GM10266 (cell line): ENCODE data around the gene CRTC1.

ENCODE experiments used
- DNase-seq: peaks from one replicate; pipeline ENCODE4 v3.0.0; 2012; ENCODE audit errors: extremely low spot score
- TF ChIP-seq, protein P1 (sequence below): IDR thresholded peaks from 2 replicates; pipeline ENCODE4 v1.5.1; 2012; ENCODE audit warnings: mild to moderate bottlenecking, low read depth; ENCODE audit not compliant: control insufficient read depth, insufficient read depth; ENCODE audit errors: missing control alignments

Gene CRTC1

GRCh38 chr19:18738961-18739690, 55.6 kb downstream of the CRTC1 start:
- TF ChIP-seq, protein P1, sequence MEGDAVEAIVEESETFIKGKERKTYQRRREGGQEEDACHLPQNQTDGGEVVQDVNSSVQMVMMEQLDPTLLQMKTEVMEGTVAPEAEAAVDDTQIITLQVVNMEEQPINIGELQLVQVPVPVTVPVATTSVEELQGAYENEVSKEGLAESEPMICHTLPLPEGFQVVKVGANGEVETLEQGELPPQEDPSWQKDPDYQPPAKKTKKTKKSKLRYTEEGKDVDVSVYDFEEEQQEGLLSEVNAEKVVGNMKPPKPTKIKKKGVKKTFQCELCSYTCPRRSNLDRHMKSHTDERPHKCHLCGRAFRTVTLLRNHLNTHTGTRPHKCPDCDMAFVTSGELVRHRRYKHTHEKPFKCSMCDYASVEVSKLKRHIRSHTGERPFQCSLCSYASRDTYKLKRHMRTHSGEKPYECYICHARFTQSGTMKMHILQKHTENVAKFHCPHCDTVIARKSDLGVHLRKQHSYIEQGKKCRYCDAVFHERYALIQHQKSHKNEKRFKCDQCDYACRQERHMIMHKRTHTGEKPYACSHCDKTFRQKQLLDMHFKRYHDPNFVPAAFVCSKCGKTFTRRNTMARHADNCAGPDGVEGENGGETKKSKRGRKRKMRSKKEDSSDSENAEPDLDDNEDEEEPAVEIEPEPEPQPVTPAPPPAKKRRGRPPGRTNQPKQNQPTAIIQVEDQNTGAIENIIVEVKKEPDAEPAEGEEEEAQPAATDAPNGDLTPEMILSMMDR: no peak
- DNase-seq: no peak

DNA sequence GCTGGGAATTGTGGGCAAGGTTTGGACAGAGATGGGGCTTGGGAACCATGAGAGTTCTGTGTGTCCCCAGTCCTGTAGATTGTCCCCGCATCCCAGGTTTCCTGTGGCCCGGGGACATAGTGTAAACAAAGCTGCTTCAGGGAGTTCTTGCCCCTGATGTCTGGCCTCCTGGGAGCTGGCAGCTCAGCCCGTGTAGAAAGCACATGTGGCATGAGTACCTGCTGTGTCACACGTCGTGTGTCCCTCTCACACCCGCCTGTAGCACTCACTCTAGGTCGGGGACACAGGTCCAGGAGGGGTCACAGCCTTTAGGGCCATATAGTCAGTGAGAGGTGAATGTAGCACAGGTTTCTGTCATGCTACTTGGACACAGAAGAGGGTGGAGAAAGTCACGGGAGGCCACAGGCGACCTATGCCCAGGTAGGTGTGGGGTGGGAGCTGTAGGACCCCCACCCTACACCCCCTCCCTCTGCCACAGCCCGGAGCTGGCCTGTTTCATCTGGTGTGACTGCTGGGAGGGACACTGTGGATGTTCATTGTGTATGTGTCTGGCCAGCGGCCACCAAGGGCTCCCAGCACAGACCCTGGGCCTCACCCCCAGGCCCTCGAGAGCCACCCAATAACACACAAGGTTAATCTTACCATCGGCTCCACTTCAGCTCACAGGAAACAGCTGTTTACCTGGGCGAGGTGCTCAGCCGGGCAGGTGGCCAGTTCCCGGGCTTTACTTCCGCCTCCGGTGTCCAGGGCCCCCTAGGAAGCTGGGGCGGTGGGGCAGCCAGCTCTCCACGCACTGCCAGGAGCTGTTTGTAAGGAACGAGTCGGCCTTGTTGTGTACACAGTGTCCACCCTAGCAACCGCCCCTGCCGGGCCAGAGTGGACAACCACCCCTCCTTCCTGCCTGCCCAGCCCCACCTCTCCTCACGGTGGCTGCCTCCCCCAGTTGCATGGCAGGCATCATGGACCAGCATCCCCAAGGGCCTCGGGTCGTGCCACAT, 57.9 kb downstream of the CRTC1 start:
- no peak for DNase-seq
- TF ChIP-seq, protein P1: no peak

DNA sequence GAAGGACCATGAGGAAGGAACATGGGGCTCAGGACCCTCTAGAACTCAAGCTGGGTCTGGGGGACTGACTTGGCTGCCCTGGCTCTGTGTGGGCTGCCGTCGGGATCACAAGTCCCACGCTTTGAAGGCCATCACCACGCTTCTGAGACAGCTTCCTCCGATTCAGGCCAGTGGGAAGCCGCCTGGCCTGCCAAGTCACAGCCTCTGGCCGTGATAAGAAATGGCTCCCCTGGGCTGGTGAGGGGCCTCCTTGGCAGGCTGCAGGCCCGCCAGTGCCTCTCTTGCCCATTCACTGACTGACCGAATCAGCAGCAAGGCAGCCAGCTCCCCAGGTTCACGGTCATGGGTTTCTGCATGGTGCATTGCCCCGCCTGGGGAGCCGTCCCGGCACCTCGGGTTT, 58.8 kb downstream of the CRTC1 start:
- no peak for DNase-seq
- TF ChIP-seq, protein P1: no peak

- TF ChIP-seq, protein P1: no peak
- no peak for DNase-seq
Observed at GRCh38 chr19:18742838-18743783, 59.6 kb downstream of the CRTC1 start.

GRCh38 chr19:18743784-18744418, 60.4 kb downstream of the CRTC1 start:
- TF ChIP-seq, protein P1: no peak
- no peak for DNase-seq

GRCh38 chr19:18745012-18745735, 61.7 kb downstream of the CRTC1 start:
- TF ChIP-seq, protein P1: no peak
- no peak for DNase-seq
